Measurements from ENCODE around the gene PRICKLE1. TPM values are rescaled to one million over a fixed set of nuclear protein-coding genes. Genes with fewer than 3 reads are reported as not detected.

The PRICKLE1 gene
- total and polyA plus RNA-seq, 2 experiments from 2014 or later = 7.7 to 51.7 TPM

- peaks cover 28% of the 10 kb centered on the region for H3K27me3 ChIP-seq (ENCODE audit: insufficient read depth)
- Mint-ChIP-seq H3K9me3 (no peaks in the 10 kb centered on the region), H3K27me3 (ENCODE audit: insufficient read depth, low read depth, poor library complexity) (peaks cover 12% of the 10 kb centered on the region), H3K36me3 (ENCODE audit: low read depth) (no peaks in the 10 kb centered on the region), H3K4me3 (no peak overlapping the region), H3K4me1 (peaks cover 12% of the 10 kb centered on the region), H3K27ac (no peak overlapping the region)
- DNase-seq (ENCODE audit: low spot score) (no peak), ATAC-seq (no peak)
- no peaks in the 10 kb centered on the region for H3K9me2 ChIP-seq (ENCODE audit: insufficient read depth)
- no peak overlapping the region for H3K4me3 ChIP-seq
- H4K20me1 ChIP-seq (replicated peaks; ENCODE audit: insufficient read depth) = peaks cover 6% of the 10 kb centered on the region; the same call in 1 of the 2 replicates
- H2AFZ ChIP-seq = no peak overlapping the region
- no peak overlapping the region for H3K4me2 ChIP-seq
- no peaks in the 10 kb centered on the region for H3F3A ChIP-seq (replicated peaks; ENCODE audit: low read depth)
- no peaks in the 10 kb centered on the region for H3K79me2 ChIP-seq (replicated peaks; ENCODE audit: insufficient read depth)
- TF ChIP-seq CREB1 (CRISPR knock-in tag; IDR thresholded peaks at IDR 0.05; ENCODE audit: low read depth) (no peak), STAT1 (IDR thresholded peaks at IDR 0.05; ENCODE audit: unreplicated experiment) (no peak), JUNB (IDR thresholded peaks at IDR 0.05; ENCODE audit: unreplicated experiment) (no peak), ETS1 (IDR thresholded peaks at IDR 0.05) (no peak), EZH2 (IDR thresholded peaks at IDR 0.05; ENCODE audit: low read depth, unreplicated experiment) (no peak), POLR2AphosphoS5 (IDR thresholded peaks at IDR 0.05; ENCODE audit: low read depth) (no peak), ZNF462 (CRISPR knock-in tag; IDR thresholded peaks at IDR 0.05) (no peak), EZH2phosphoT487 (IDR thresholded peaks at IDR 0.05; ENCODE audit: unreplicated experiment) (no peak)
- no peaks in the 10 kb centered on the region for H3K36me3 ChIP-seq (ENCODE audit: insufficient read depth)
- no peak overlapping the region for H3K27ac ChIP-seq (ENCODE audit: low read depth)
- H3K4me1 ChIP-seq (ENCODE audit: insufficient read depth) = peaks cover 14% of the 10 kb centered on the region; the same call in 1 of the 2 replicates
Observed at GRCh38 chr12:42546709-42547108, 42.8 kb downstream of the PRICKLE1 start.
